ENCODE measurements around the gene ACAA2.

DNA sequence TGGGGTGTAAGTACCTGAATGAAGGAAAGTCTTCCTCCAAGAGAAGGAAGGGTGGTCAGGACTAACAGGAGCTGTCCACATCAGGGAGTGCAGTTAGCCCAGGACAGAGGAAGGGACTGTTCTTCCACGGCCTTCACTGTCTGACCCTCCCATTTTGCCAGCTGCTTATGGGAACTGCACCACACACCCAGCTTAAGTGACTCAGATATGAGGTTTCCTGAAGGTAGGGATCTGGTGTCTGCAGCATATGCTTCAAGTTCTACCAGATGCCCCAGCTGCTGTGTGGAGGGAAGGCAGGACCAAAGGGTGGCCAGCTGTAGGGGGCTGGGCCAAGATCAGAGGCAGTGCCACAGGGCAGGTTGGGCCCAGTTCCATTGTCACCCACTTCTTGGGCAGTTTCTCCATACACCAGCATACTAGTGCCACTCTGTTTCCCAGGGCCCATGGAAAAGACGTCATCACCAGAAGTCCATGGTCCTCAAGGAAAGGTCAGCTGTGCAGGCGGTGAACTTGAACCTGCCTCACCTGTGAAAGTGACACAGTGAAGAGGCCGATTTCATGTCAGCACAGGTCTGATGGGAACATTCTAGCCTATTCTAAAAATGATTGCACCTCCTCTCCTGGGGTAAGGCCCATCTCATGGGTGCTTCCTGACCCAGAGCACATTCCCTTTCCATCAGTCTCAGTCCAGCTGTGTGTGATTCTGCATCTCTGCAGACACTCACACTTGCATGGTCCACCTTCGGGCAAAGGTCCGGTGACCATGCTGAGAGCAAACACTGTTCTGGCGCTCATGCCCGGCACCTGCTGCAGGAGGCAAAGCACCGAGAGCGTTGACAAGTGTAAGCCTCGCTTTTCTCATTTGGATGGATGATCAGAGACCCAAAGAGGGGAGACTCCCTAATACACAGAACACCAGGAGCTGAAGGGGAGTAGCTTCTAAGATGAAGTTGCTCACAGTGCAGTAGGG lies 68.0 kb downstream of the ACAA2 start:
- TF ChIP-seq SRF (IDR thresholded peaks at IDR 0.05; ENCODE audit: low read depth, low read length): no peak
- no peak for TF ChIP-seq SIX5 (IDR thresholded peaks at IDR 0.05; ENCODE audit: low read depth, low read length)
- TF ChIP-seq JUN (IDR thresholded peaks at IDR 0.05; ENCODE audit: low read depth, low read length): no peak
- TF ChIP-seq, protein P1, sequence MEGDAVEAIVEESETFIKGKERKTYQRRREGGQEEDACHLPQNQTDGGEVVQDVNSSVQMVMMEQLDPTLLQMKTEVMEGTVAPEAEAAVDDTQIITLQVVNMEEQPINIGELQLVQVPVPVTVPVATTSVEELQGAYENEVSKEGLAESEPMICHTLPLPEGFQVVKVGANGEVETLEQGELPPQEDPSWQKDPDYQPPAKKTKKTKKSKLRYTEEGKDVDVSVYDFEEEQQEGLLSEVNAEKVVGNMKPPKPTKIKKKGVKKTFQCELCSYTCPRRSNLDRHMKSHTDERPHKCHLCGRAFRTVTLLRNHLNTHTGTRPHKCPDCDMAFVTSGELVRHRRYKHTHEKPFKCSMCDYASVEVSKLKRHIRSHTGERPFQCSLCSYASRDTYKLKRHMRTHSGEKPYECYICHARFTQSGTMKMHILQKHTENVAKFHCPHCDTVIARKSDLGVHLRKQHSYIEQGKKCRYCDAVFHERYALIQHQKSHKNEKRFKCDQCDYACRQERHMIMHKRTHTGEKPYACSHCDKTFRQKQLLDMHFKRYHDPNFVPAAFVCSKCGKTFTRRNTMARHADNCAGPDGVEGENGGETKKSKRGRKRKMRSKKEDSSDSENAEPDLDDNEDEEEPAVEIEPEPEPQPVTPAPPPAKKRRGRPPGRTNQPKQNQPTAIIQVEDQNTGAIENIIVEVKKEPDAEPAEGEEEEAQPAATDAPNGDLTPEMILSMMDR (IDR thresholded peaks at IDR 0.05; ENCODE audit: control extremely low read depth in 1 of 3, insufficient read depth in 1 of 3, low read depth in 1 of 3, low read length in 3 of 3): no peak
- TF ChIP-seq EGR1 (IDR thresholded peaks at IDR 0.05; ENCODE audit: borderline replicate concordance, low read depth, low read length): no peak
- no peak for TF ChIP-seq ATF2 (IDR thresholded peaks at IDR 0.05; ENCODE audit: low read length)
- TF ChIP-seq EZH2 (IDR thresholded peaks at IDR 0.05; ENCODE audit: low read depth, low read length, severe bottlenecking): no peak
- no peak for TF ChIP-seq MAX (IDR thresholded peaks at IDR 0.05)
- no peak for TF ChIP-seq SIN3A (conservative IDR thresholded peaks at IDR 0.05 in 1 of 2, IDR thresholded peaks at IDR 0.05 in 1 of 2; ENCODE audit: low read depth in 1 of 2, low read length in 2 of 2)
